Sigmoid colon (tissue), 7 donors: ENCODE data around the gene ZDHHC7. TPM values are rescaled to one million over a fixed set of nuclear protein-coding genes. Genes with fewer than 3 reads are reported as not detected.
A peak's percentile ranks its signal among the peaks of the same experiment; 100 is the strongest.

ENCODE experiments used
- DNase-seq: peaks from one replicate; pipeline ENCODE4 v3.0.0-alpha.2; 2019
- H3K27ac ChIP-seq, 4 donors: fragments of 200-600 bp; sonication (generic); one replicate each; pipeline ENCODE4 v1.5.1; 2016 to 2019; ENCODE audit warnings: mild to moderate bottlenecking in 1 of 4
- H3K27me3 ChIP-seq, 3 donors: fragments of 200-600 bp; sonication (generic); one replicate each; pipeline ENCODE4 v1.5.1; 2019; ENCODE audit warnings: mild to moderate bottlenecking in 1 of 3
- H3K36me3 ChIP-seq, 4 donors: fragments of 200-600 bp; sonication (generic); one replicate each; pipeline ENCODE4 v1.5.1; 2016 to 2019
- H3K4me1 ChIP-seq, 4 donors: fragments of 200-600 bp; sonication (generic); one replicate each; pipeline ENCODE4 v1.5.1; 2017 to 2019
- H3K4me3 ChIP-seq, 4 donors: fragments of 200-600 bp; sonication (generic); one replicate each; pipeline ENCODE4 v1.5.1; 2017 to 2019; ENCODE audit warnings: mild to moderate bottlenecking in 2 of 4, moderate library complexity in 1 of 4
- H3K9me3 ChIP-seq, 4 donors: fragments of 200-600 bp in 3 of 4; sonication (generic) in 3 of 4; one replicate each; pipeline versions ENCODE4 v1.5.1 to v1.6.1; 2013 to 2019
- CTCF ChIP-seq, 4 experiments: fragments of 450-650 bp in 3 of 4; fragments of 200-600 bp in 1 of 4; IDR thresholded peaks; one replicate each; pipeline ENCODE4 v1.5.1; 2016 to 2019; ENCODE audit warnings: antibody characterized with exemption in 4 of 4, mild to moderate bottlenecking in 3 of 4, moderate library complexity in 2 of 4
- EP300 ChIP-seq, 4 donors: sonication (generic); formaldehyde crosslinking; IDR thresholded peaks; one replicate each; pipeline ENCODE4 v1.6.1; 2017; ENCODE audit warnings: antibody characterized with exemption in 4 of 4
- POLR2A ChIP-seq, 2 donors: fragments of 450-650 bp; IDR thresholded peaks; one replicate each; pipeline ENCODE4 v1.6.1; 2016; ENCODE audit warnings: antibody characterized with exemption in 2 of 2, mild to moderate bottlenecking in 2 of 2, moderate library complexity in 2 of 2
- POLR2AphosphoS5 ChIP-seq, 4 donors: sonication (generic); formaldehyde crosslinking; IDR thresholded peaks; one replicate each; pipeline ENCODE4 v1.6.1; 2017; ENCODE audit warnings: antibody characterized with exemption in 4 of 4
- WGBS, 2 donors: extraction: QIAGEN DNeasy Blood & Tissue Kit; methylation state at CpG; one replicate each; pipeline ENCODE4 v1.1.7; 2013; 5-methylcytosine and 5-hydroxymethylcytosine counted together
- intact Hi-C: fragments of 100-400 bp; cut with DNase I; formaldehyde crosslinking; loops from one replicate; pipeline ENCODE4 v1.15.1; 2023
- polyA plus RNA-seq, 3 donors: library from polyadenylated mRNA; stranded (reverse); fragments of 200-250 nt; gene quantifications; one replicate each; pipeline ENCODE4 v1.2.3, GENCODE V29; 2013
- total RNA-seq, 4 donors: library from RNA; depleted of rRNA; stranded (reverse); fragments of >200 nt; gene quantifications; one replicate each; pipeline ENCODE4 v1.1.0, GENCODE V29; 2016
- donor health status: healthy with polysubstance abuse.
- donor health status: Bipolar disorder and iron deficiency.
- donor health status: healthy.

The ZDHHC7 gene
- total and polyA plus RNA-seq, 7 donors = 20.8 to 69.5 (median 56.2) TPM

GRCh38 chr16:85029408-85029784, 18.1 kb upstream of the ZDHHC7 start:
- H3K4me1 ChIP-seq = peaks cover 0 to 41% (median 33%) of the 10 kb centered on the region in 4 donors
- 3 to 21% methylated on average over 4 of the region's 4 CpGs for WGBS, 2 donors
- peak overlapping the region; percentile 6 to 95 (median 74) for H3K4me3 ChIP-seq
- peak; percentile 83 for DNase-seq
- H3K27ac ChIP-seq = peak overlapping the region; percentile 90 to 95 (median 92)
- intact Hi-C loops = no loop called here
- peaks cover 0 to 14% (median 5%) of the 10 kb centered on the region in 4 donors for H3K36me3 ChIP-seq
- H3K27me3 ChIP-seq = no peaks in the 10 kb centered on the region
- no peaks in the 10 kb centered on the region for H3K9me3 ChIP-seq
- no peak for TF ChIP-seq POLR2A (IDR thresholded peaks at IDR 0.05)
- TF ChIP-seq POLR2AphosphoS5 (IDR thresholded peaks at IDR 0.05) = peak in 1 of 4 donors; percentile 33

GRCh38 chr16:85028685-85029407, 17.5 kb upstream of the ZDHHC7 start:
- intact Hi-C loops = no loop called here
- DNase-seq = peak; percentile 83
- peak overlapping the region; percentile 90 to 95 (median 92) for H3K27ac ChIP-seq
- H3K4me3 ChIP-seq = peak overlapping the region; percentile 72 to 95 (median 84)
- peaks cover 0 to 14% (median 4%) of the 10 kb centered on the region in 4 donors for H3K36me3 ChIP-seq
- no peaks in the 10 kb centered on the region for H3K9me3 ChIP-seq
- H3K4me1 ChIP-seq = peaks cover 0 to 41% (median 33%) of the 10 kb centered on the region in 4 donors
- TF ChIP-seq EP300 (IDR thresholded peaks at IDR 0.05) = no peak
- peak in 1 of 4 experiments; percentile 28 for TF ChIP-seq CTCF (IDR thresholded peaks at IDR 0.05)
- TF ChIP-seq POLR2AphosphoS5 (IDR thresholded peaks at IDR 0.05) = peak in 2 of 4 donors; percentile 20 to 40
- TF ChIP-seq POLR2A (IDR thresholded peaks at IDR 0.05) = no peak
- WGBS, 2 donors = 8 to 28% methylated on average over 17 of the region's 17 CpGs
- no peaks in the 10 kb centered on the region for H3K27me3 ChIP-seq

- no peak for DNase-seq
These were observed 16.8 kb upstream of the ZDHHC7 start for GRCh38 chr16:85027958-85028684.

GRCh38 chr16:85027349-85027957, 16.1 kb upstream of the ZDHHC7 start, which contains the start of gene KIAA0513:
Gene KIAA0513 (plus strand): TSS chr16:85027795. CDS start chr16:85067072, 39,277 bp downstream.
- Histone ChIP-seq H3K9me3 (no peaks in the 10 kb centered on the region), H3K27me3 (no peaks in the 10 kb centered on the region), H3K4me3 (peak within 1 kb of the TSS; percentile 72 to 95 (median 84)), H3K4me1 (peaks cover 0 to 41% (median 33%) of the 10 kb centered on the region in 4 donors), H3K36me3 (peaks cover 0 to 9% (median 2%) of the 10 kb centered on the region in 4 donors), H3K27ac (peak within 1 kb of the TSS; percentile 90 to 95 (median 92))
- peak; percentile 97 for DNase-seq
- intact Hi-C loops = no loop called here
- TF ChIP-seq CTCF (IDR thresholded peaks at IDR 0.05) = no peak
- TF ChIP-seq POLR2A (IDR thresholded peaks at IDR 0.05) = peak; percentile 97
- no peak for TF ChIP-seq EP300 (IDR thresholded peaks at IDR 0.05)
- TF ChIP-seq POLR2AphosphoS5 (IDR thresholded peaks at IDR 0.05) = peak; percentile 98 to 100 (median 99)
- WGBS, 2 donors = 0% methylated on average over 59 of the region's 59 CpGs

More at GRCh38 chr16:85027958-85028684, 16.8 kb upstream of the ZDHHC7 start:
- H3K9me3 ChIP-seq = no peaks in the 10 kb centered on the region
- intact Hi-C loops = no loop called here
- peak in 1 of 4 experiments; percentile 12 for TF ChIP-seq CTCF (IDR thresholded peaks at IDR 0.05)
- TF ChIP-seq POLR2A (IDR thresholded peaks at IDR 0.05) = no peak
- peak overlapping the region; percentile 90 to 95 (median 92) for H3K27ac ChIP-seq
- H3K36me3 ChIP-seq = peaks cover 0 to 10% (median 2%) of the 10 kb centered on the region in 4 donors
- no peaks in the 10 kb centered on the region for H3K27me3 ChIP-seq
- WGBS, 2 donors = 2 to 4% methylated on average over 41 of the region's 41 CpGs
- peak overlapping the region; percentile 72 to 95 (median 84) for H3K4me3 ChIP-seq
- peaks cover 0 to 41% (median 33%) of the 10 kb centered on the region in 4 donors for H3K4me1 ChIP-seq
